Kidney epithelial cell (primary cell): Measurements from ENCODE around the gene PRUNE2. TPM values are rescaled to one million over a fixed set of nuclear protein-coding genes. Genes with fewer than 3 reads are reported as not detected.

Experiments
- DNase-seq: peaks from one replicate; pipeline ENCODE4 v3.0.0-alpha.2; 2010; ENCODE audit warnings: low read depth
- H3K27me3 ChIP-seq: 2 replicates; pipeline ENCODE4 v1.6.0; 2011; ENCODE audit warnings: low read length; ENCODE audit not compliant: control insufficient read depth, insufficient read depth
- H3K36me3 ChIP-seq: 2 replicates; pipeline ENCODE4 v1.5.1; 2011; ENCODE audit warnings: low read length; ENCODE audit not compliant: control insufficient read depth, insufficient read depth
- H3K4me3 ChIP-seq: 2 replicates; pipeline ENCODE4 v1.5.1; 2011; ENCODE audit warnings: low read depth, mild to moderate bottlenecking, control low read depth, low read length
- total RNA-seq: library from RNA; depleted of rRNA; stranded (reverse); fragments of >200 nt; gene quantifications from 2 replicates; pipeline ENCODE4 v1.2.3, GENCODE V29; 2015
- TF ChIP-seq, protein P1 (sequence below): IDR thresholded peaks from 2 replicates; pipeline ENCODE4 v1.5.1; 2011; ENCODE audit warnings: mild to moderate bottlenecking, moderate library complexity, low read length, control low read depth, inconsistent platforms; ENCODE audit not compliant: insufficient read depth, poor library complexity, severe bottlenecking

PRUNE2 gene
- total RNA-seq, 1 donor from 2014 or later: 1.0 TPM

DNA sequence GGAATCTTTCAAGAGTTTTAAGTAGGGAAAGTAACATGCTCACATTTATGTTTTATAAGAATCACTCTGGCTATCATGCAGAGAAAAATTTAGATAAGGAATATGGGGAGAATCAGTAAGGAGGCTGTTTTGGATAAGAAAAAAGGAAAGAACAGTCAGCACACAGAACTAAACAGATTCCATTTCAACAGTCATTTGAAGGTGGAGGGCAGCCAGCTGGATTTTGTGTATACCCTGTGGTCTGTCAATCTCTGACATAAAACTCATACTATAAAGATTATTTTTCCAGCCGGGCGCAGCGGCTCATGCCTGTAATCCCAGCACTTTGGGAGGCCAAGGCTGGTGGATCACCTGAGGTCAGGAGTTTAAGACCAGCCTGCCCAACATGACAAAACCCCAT is 77.5 kb downstream of the PRUNE2 start:
- H3K36me3 ChIP-seq: no peaks in the 10 kb centered on the region
- TF ChIP-seq, protein P1, sequence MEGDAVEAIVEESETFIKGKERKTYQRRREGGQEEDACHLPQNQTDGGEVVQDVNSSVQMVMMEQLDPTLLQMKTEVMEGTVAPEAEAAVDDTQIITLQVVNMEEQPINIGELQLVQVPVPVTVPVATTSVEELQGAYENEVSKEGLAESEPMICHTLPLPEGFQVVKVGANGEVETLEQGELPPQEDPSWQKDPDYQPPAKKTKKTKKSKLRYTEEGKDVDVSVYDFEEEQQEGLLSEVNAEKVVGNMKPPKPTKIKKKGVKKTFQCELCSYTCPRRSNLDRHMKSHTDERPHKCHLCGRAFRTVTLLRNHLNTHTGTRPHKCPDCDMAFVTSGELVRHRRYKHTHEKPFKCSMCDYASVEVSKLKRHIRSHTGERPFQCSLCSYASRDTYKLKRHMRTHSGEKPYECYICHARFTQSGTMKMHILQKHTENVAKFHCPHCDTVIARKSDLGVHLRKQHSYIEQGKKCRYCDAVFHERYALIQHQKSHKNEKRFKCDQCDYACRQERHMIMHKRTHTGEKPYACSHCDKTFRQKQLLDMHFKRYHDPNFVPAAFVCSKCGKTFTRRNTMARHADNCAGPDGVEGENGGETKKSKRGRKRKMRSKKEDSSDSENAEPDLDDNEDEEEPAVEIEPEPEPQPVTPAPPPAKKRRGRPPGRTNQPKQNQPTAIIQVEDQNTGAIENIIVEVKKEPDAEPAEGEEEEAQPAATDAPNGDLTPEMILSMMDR: no peak
- H3K4me3 ChIP-seq: no peak overlapping the region
- H3K27me3 ChIP-seq: no peaks in the 10 kb centered on the region
- DNase-seq: no peak

DNA sequence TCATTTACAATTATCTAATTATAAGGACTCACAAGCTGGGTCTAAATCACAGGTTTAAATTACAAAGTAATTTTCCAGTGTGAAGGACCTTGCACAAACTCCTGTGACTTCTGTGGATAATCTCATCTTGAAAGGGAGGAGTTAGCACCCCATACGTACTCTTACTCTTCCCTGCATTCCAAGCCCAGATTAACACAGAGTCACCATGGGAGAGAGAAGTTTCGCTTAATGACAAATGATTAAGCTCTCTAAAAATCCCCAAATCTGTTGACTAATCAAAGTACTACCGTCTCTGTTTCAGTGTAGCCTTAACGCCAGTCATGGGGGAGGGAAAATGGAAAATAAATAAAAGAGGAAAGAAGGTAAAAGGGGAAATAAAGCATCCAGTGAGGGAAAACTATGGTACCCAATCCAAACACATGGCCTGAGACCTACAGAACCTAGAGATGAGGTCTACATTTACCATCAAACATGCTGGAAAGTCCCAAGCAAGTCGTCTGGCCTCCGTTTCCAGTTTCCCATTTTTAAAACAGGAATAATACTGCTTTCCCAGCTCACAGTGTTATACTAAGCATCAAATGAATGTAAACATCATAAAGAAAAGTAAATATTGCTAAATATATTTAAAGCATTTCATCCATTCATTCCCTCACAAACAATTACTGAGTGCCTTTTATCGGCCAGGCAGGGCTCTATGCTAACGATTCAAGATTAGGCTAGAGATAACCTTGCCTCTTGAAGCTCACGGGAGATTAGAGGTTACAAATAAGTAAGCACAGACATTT is 78.4 kb downstream of the PRUNE2 start:
- no peaks in the 10 kb centered on the region for H3K36me3 ChIP-seq
- H3K27me3 ChIP-seq: no peaks in the 10 kb centered on the region
- no peak for DNase-seq
- H3K4me3 ChIP-seq: no peak overlapping the region
- TF ChIP-seq, protein P1: no peak

DNA sequence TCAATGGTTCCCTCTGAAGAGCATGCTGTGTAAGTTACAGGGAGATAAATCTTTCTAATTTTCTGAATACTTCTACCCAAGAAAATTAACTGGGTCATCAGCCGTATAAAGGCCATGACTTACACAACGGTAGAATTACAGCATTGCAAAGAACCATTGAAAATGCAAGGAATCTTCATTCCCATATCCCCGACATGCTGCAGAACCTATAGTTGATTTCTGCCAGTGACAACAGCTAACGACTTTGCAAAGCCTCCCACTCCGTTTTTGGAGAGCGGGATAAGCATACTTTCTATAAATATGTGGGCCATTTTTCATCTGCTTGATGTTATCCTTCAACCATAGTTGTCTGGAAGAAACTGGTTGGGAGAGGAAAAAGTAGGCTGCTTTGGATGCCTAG is 85.5 kb downstream of the PRUNE2 start:
- TF ChIP-seq, protein P1: no peak
- no peak for DNase-seq
- Histone ChIP-seq H3K27me3 (no peaks in the 10 kb centered on the region), H3K36me3 (no peaks in the 10 kb centered on the region), H3K4me3 (no peak overlapping the region)

DNA sequence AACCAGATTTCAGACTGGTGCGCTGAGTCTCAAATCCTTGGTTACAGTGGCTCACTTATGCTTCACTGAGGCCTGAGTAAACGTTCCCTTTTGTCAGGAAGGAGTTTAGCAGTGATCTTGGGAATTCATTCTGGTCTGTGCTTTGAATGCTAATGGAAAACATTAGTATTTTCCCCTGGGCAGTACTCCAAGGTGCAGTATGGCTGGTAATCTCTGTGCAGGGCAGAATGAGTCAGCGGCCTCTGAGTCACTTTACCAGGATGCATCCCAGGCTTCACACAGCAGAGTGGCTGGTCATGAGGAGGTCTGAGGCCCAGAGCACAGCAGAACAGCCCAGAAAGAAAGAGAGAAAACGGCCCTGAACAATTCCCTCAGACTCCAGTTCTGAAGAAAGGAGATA is 87.6 kb downstream of the PRUNE2 start:
- no peak overlapping the region for H3K4me3 ChIP-seq
- peak; percentile 88 for DNase-seq
- TF ChIP-seq, protein P1: no peak
- H3K27me3 ChIP-seq: no peaks in the 10 kb centered on the region
- H3K36me3 ChIP-seq: no peaks in the 10 kb centered on the region

DNA sequence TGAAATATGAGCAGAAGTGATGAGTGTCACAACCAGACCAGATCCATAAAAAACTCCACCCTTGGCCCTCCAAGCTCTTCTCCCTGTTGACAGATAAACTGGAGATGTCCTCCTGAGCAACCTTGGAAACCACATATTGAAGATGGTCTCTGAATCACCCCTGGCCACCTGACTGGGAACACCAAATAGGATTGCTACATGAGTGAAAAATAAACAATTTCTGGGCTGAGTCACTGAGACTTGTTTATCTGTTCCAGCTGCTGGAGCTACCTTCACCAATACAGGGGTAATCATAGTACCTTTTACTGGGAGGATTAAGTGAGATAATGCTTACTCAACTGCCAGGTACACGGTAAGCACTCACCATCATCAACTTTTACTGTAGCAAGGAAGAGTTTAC is 88.4 kb downstream of the PRUNE2 start:
- DNase-seq: no peak
- Histone ChIP-seq H3K36me3 (no peaks in the 10 kb centered on the region), H3K27me3 (no peaks in the 10 kb centered on the region), H3K4me3 (no peak overlapping the region)
- TF ChIP-seq, protein P1: no peak

DNA sequence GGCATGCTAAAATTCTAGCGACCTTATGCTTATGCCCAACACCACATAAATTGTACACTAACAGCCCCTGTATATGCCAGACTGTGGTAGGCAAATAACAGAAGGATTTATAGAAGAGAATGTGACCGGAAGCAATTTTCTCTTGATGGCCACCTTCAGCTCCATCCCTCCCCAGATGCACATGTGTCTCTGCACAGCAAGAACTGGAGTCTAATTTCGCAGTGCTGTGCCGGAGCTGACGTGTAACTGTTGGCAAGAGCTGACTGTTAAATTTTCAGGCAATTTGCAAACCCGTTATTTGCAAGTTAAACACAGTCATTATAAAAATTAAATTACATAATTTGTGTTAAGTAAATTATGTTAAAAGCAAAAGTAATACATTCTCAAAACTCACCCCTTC is 93.3 kb downstream of the PRUNE2 start:
- H3K27me3 ChIP-seq: no peaks in the 10 kb centered on the region

More for the DNA sequence above, 93.3 kb downstream of the PRUNE2 start:
- H3K36me3 ChIP-seq: no peaks in the 10 kb centered on the region
- DNase-seq: no peak
- no peak overlapping the region for H3K4me3 ChIP-seq
- TF ChIP-seq, protein P1: no peak
